HG02763 (cell line): Measurements from ENCODE around the gene METTL27.
"Not testable (repeated sequence)": the region's sequence is repeated elsewhere in the genome, so short reads cannot be mapped to it uniquely, and the experiment has no call there.

Source experiments
- ATAC-seq: cut with Tn5 transposase; IDR thresholded peaks from one replicate; pipeline ENCODE4 v1.9.1; 2021; ENCODE audit warnings: mild to moderate bottlenecking, moderate library complexity; ENCODE audit not compliant: unreplicated experiment

METTL27 gene

DNA sequence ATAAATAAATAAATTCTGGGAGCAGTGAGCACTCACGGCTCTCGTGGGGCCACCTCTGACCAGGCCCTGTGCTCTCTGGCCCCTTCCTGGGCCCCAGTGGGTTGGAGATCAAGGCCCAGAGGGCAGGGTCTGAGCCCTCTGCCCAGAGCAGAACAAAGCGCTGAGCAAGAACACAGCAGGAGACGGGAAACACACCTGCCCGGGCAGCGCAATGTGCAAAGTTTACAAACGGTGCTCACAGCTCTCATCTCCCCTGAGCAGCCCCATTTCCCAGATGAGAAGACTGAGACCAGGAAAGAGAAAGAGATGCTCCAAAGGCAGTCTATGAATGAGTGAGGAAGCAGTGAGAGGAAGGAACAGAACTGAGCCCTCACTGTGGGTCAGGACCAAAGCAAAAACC is 3.0 kb downstream of the METTL27 start:
- ATAC-seq = no peak

DNA sequence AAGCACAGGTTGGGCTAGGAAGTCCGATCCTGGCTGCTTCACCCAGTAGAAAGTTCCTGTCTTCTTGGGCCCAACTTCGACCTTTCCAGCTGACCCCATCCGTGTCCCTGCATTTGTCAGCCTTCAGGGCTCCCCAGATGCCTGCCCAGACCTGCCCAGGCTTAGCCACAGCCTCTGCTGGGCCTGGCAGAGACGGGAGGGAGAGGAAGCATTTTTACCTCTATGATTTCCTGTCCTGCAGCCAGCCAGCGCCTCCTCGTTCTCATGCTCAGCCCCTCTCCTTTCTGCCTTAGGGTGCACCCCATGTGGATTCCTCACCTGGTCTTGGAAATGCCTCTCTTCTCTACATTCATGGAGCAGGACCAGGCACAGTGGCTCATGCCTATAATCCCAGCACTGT is 3.7 kb downstream of the METTL27 start:
- no peak for ATAC-seq

DNA sequence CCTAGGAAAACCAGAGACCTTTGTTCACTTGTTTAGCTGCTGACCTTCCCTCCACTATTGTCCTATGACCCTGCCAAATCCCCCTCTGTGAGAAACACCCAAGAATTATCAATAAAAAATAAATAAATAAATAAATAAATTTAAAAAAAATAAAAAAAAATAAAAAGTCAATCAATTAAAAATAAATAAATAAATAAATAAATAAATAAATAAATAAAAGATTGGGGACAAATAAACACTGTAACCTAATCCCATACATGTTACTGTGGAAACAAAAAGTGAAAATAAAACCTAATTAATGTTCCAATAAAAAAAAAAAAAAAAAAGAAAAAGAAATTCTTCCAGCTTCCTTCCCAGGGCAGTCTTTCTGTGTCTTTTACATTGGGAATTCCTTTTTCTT is 5.1 kb downstream of the METTL27 start:
- not testable (repeated sequence) for ATAC-seq

GRCh38 chr7:73834626-73835191 is 7.6 kb downstream of the METTL27 start:
- no peak for ATAC-seq

- no peak for ATAC-seq
Measured at GRCh38 chr7:73833251-73833919, 8.9 kb downstream of the METTL27 start.

- no peak for ATAC-seq
Measured at GRCh38 chr7:73832806-73833205, 9.5 kb downstream of the METTL27 start.

GRCh38 chr7:73831834-73832651 is 10.3 kb downstream of the METTL27 start:
- no peak for ATAC-seq

DNA sequence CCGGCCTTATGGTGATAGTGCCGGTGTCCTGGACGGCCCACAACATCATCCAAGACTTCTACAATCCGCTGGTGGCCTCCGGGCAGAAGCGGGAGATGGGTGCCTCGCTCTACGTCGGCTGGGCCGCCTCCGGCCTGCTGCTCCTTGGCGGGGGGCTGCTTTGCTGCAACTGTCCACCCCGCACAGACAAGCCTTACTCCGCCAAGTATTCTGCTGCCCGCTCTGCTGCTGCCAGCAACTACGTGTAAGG is 10.8 kb downstream of the METTL27 start:
- ATAC-seq = no peak

DNA sequence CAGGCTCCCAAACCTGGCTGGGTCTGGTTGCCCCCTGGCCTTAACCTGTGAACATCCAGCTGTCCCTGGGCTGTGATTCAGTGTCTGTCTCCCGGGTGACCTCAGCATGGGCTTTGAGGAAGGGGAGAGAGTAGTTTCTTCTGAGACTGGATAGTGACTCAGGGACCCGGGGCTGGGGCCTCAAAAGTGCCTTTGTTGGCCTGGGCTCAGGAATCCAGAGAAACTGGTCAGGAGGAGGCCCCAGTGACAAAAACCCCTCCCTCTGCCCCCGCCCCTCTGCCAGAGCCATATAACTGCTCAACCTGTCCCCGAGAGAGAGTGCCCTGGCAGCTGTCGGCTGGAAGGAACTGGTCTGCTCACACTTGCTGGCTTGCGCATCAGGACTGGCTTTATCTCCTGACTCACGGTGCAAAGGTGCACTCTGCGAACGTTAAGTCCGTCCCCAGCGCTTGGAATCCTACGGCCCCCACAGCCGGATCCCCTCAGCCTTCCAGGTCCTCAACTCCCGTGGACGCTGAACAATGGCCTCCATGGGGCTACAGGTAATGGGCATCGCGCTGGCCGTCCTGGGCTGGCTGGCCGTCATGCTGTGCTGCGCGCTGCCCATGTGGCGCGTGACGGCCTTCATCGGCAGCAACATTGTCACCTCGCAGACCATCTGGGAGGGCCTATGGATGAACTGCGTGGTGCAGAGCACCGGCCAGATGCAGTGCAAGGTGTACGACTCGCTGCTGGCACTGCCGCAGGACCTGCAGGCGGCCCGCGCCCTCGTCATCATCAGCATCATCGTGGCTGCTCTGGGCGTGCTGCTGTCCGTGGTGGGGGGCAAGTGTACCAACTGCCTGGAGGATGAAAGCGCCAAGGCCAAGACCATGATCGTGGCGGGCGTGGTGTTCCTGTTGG is 11.4 kb downstream of the METTL27 start, which contains the start of gene CLDN4:
Gene CLDN4 (plus strand): TSS at position 316 of the 903 bp plus-strand sequence. CDS start 206 bp downstream, at position 522.
- ATAC-seq = no peak

DNA sequence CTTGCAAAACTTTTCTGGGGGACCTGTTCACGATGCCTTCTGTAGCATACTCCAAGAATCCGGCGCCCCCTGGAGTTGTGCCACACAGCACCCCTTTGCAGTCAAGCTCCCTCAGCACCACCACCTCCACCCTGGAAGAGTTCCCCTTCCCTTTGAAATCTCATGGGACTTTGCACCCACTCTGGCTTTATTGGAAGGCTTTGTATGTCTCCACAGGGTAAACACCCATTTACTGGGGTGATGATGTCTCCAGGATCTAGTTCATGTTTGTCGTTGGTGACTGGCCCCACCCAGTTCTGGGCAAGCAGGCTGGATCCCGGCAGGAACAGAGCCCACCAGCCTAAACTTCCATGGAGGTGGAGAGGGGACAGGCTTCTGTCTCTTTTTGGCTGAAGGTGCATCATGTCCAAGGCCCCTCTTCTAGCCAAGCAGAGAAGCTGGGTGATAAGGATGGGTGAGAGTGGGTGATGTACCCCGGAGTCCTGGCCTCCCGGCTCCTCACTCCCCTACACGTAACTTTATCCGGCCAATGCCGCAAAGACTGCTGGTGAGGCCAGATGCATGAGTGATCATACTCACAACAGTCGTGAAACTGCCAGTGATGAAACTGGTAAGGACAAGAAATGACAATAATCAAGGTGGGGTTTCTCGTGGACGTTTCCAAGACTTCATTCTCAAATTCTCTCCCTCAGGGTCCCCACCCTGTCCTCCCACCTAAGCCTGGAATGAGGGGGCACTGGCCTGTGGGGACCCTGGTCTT is 12.2 kb downstream of the METTL27 start:
- ATAC-seq = no peak

- no peak for ATAC-seq
Measured at GRCh38 chr7:73829505-73829904, 12.8 kb downstream of the METTL27 start.

- no peak for ATAC-seq
Measured at GRCh38 chr7:73828972-73829371, 13.3 kb downstream of the METTL27 start.

DNA sequence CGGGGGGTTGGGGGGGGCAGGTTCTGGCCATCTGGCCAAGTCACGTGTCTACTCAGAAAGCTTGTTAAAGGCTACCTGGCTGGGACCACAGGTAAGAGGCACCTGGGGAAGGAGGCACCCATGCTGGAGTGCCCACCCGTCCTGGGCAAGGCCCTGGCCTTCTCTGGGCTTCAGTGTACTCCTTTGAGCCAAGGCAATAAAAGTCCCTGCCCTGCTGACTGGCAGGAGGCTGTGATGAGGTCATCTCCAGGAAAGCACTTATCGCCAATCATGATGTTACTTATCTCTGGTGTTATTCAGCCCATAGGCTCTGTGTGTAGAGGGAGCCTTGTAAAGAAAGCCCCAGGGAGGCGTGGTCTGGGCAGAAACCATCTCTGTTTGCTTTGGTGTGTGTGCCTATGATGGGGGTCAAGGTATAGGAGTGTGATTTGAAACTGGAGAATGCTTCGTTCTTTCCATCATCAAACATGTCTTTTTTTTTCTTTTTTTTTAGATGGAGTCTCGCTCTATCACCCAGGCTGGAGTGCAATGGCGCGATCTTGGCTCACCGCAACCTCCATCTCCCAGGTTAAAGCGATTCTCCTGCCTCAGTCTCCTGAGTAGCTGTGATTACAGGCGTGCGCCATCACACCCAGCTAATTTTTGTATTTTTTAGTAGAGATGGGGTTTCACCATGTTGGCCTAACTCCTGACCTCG is 14.1 kb downstream of the METTL27 start:
- ATAC-seq = no peak

GRCh38 chr7:73827567-73828106 is 14.7 kb downstream of the METTL27 start:
- no peak for ATAC-seq

DNA sequence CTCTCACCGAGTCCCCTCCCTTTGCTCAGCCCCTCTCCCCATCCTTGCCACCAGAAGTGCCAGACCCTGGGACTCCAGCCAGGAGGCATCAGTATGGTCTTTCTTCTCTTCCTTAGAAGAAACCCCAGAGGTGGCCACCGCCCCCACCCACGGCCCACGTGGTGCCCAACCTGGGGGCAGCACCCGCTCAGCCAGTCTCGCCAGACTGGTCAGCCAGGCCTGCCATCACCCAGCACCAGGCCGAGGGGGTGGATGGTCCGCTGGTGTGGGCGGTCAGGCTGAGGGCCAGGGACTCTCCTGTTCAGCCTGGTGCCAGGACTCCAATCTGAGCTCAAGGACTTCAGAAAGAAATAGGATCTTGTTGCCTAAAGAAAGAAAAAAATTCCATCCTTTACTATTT is 17.3 kb downstream of the METTL27 start:
- ATAC-seq = no peak

- no peak for ATAC-seq
Measured at GRCh38 chr7:73823873-73824592, 18.3 kb downstream of the METTL27 start.

- ATAC-seq = no peak
Measured at GRCh38 chr7:73823257-73823656, 19.1 kb downstream of the METTL27 start.

DNA sequence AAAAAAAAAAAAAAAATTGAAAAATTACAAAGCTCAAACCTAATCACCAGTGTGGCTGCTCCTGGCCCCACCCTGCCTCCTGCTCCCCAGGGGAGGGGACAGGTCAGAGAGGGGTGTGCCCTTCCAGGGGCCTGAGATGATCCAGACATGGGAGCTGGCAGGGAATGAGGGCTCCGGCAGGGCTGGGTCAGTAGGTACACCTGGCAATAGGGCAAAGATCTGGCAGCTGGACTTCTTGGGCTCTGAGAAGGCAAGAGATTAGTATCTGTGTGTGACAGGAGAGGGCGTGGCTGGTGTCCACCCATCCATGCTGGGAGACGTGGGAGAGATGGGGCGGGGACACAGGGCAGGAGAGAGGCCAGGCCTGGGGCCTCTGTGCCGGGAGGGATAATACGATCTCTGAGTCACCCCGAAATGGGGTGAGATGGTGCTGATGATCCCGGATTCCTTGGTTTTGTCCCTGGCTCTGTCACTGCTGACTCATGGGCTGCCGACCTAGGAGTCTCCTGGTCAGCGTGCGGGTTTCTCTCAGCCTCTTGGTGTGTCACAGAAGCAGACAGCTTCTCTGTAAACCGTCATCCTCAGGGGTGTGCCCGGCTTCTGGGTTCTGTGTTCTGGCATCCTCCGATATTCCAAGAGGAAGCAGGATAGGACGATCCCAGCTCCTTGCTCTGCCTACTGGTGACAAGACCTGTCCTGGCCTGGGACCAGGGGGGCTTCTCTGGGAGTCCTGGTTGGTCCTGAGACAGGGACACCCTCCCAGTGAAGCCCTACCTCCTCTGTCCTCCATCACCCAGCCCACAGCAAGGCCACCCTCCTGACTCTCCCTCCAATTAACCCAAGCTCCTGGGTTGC is 19.8 kb downstream of the METTL27 start:
- ATAC-seq = no peak
